ENCODE results near the gene CDCA5. TPM values are rescaled to one million over a fixed set of nuclear protein-coding genes. Genes with fewer than 3 reads are reported as not detected.

CDCA5 gene
- total RNA-seq, 1 experiment from 2014 or later: 67.0 TPM

- POLR2A ChIA-PET: interaction anchor here (0.6 to 1.4 kb wide), 7 partner anchors 15 to 613 kb away, joined by 3 to 9 read pairs (median 3); partner anchors contain the start of gene CAPN1
Observed at GRCh38 chr11:65116370-65117205, 32.7 kb upstream of the CDCA5 start.

GRCh38 chr11:65115361-65116082 is 31.7 kb upstream of the CDCA5 start:
- peaks cover 26% of the 10 kb centered on the region for H3K4me1 ChIP-seq
- intact Hi-C loops (cut with micrococcal nuclease; ENCODE audit: unreplicated experiment): loop anchor here (5.0 to 10.0 kb wide), 2 partner anchors 137 to 341 kb away; partner anchors contain the start of gene SF1
- H3K4me3 Mint-ChIP-seq (ENCODE audit: unreplicated experiment): peak overlapping the region; percentile 83
- no peaks in the 10 kb centered on the region for H3K27me3 Mint-ChIP-seq (ENCODE audit: insufficient read depth, unreplicated experiment)
- H3K4me3 ChIP-seq (ENCODE audit: low read depth, low read length): no peak overlapping the region
- ChIA-PET CTCF (no interaction called here), POLR2A (interaction anchor here (0.9 kb wide), 1 partner anchor 19 kb away, joined by 3 read pairs; no protein-coding TSS in a partner anchor)
- no peak overlapping the region for H3K27ac Mint-ChIP-seq (ENCODE audit: unreplicated experiment)
- H3K27me3 ChIP-seq (replicated peaks; ENCODE audit: control insufficient read depth, insufficient read depth, low read length): no peaks in the 10 kb centered on the region
- no peaks in the 10 kb centered on the region for H3K9me3 Mint-ChIP-seq (ENCODE audit: unreplicated experiment)
- H3K36me3 ChIP-seq (ENCODE audit: control insufficient read depth, insufficient read depth, low read length): peaks cover 7% of the 10 kb centered on the region; the same call in 1 of the 2 replicates
- H3K36me3 Mint-ChIP-seq (ENCODE audit: insufficient read depth, unreplicated experiment): peaks cover 95% of the 10 kb centered on the region
- no peaks in the 10 kb centered on the region for H3K9me3 ChIP-seq
- no TSS peak for BruUV-seq (replicated peaks)
- no peak for TF ChIP-seq CTCF (IDR thresholded peaks at IDR 0.05; ENCODE audit: insufficient read depth in 1 of 2, low read depth in 1 of 2, low read length in 1 of 2, severe bottlenecking in 1 of 2, unreplicated experiment in 1 of 2)
- DNase-seq: no peak
- H3K4me1 Mint-ChIP-seq (ENCODE audit: low read depth, unreplicated experiment): peaks cover 6% of the 10 kb centered on the region

More at GRCh38 chr11:65116370-65117205, 32.7 kb upstream of the CDCA5 start:
- peaks cover 13% of the 10 kb centered on the region for H3K4me1 Mint-ChIP-seq (ENCODE audit: low read depth, unreplicated experiment)
- H3K4me3 ChIP-seq (ENCODE audit: low read depth, low read length): peak overlapping the region; percentile 87
- H3K4me1 ChIP-seq: peaks cover 25% of the 10 kb centered on the region
- peaks cover 10% of the 10 kb centered on the region for H3K36me3 ChIP-seq (ENCODE audit: control insufficient read depth, insufficient read depth, low read length)
- CTCF ChIA-PET: interaction anchor here (0.6 to 2.2 kb wide), 6 partner anchors 17 to 1754 kb away, joined by 3 to 9 read pairs (median 4); partner anchors contain the start of genes CAPN1 and SF1
- peaks cover 96% of the 10 kb centered on the region for H3K36me3 Mint-ChIP-seq (ENCODE audit: insufficient read depth, unreplicated experiment)
- peak overlapping the region; percentile 92 for H3K27ac Mint-ChIP-seq (ENCODE audit: unreplicated experiment)
- peak in 1 of 2 experiments; percentile 2 for TF ChIP-seq CTCF (IDR thresholded peaks at IDR 0.05; ENCODE audit: insufficient read depth in 1 of 2, low read depth in 1 of 2, low read length in 1 of 2, severe bottlenecking in 1 of 2, unreplicated experiment in 1 of 2)
- H3K27me3 ChIP-seq (replicated peaks; ENCODE audit: control insufficient read depth, insufficient read depth, low read length): no peaks in the 10 kb centered on the region
- H3K9me3 Mint-ChIP-seq (ENCODE audit: unreplicated experiment): no peaks in the 10 kb centered on the region
- no TSS peak for BruUV-seq (replicated peaks)
- H3K4me3 Mint-ChIP-seq (ENCODE audit: unreplicated experiment): peak overlapping the region; percentile 83
- DNase-seq: peak; percentile 49 to 53
- intact Hi-C loops (cut with micrococcal nuclease; ENCODE audit: unreplicated experiment): loop anchor here (1.0 to 10.0 kb wide), 4 partner anchors 20 to 342 kb away; partner anchors contain the start of genes ARL2, SF1 and VPS51
- H3K9me3 ChIP-seq: no peaks in the 10 kb centered on the region
- no peaks in the 10 kb centered on the region for H3K27me3 Mint-ChIP-seq (ENCODE audit: insufficient read depth, unreplicated experiment)
